HCT116 (cell line): ENCODE results near the gene LRRC3B. TPM values are rescaled to one million over a fixed set of nuclear protein-coding genes. Genes with fewer than 3 reads are reported as not detected.

ENCODE experiments used
- ATAC-seq: fragments of 200-7000 bp; cut with Tn5 transposase; 2 replicates; pipeline ENCODE4 v1.9.1; 2020; ENCODE audit warnings: mild to moderate bottlenecking, moderate library complexity
- BruUV-seq: library from RNA; stranded (reverse); fragments of 400-500 nt; replicated peaks from 2 replicates; lab custom pipeline; 2021; lab: Mats Ljungman, UMichigan
- CTCF ChIA-PET: fragments of 300-600 bp; sonication (Branson Sonifier 250); formaldehyde crosslinking; loops from one replicate; lab custom pipeline; 2021; ENCODE audit warnings: antibody characterized with exemption; lab: Charles Lee
- POLR2A ChIA-PET: fragments of 300-600, 350-600 bp; sonication (Branson Sonifier 250); formaldehyde crosslinking; loops from one replicate; lab custom pipeline; 2021; ENCODE audit warnings: antibody characterized with exemption; lab: Charles Lee
- RAD21 ChIA-PET, 2 experiments: fragments of 300-600 bp; sonication (Branson Sonifier 250); formaldehyde crosslinking; loops; one replicate each; lab custom pipeline; 2023; ENCODE audit warnings: low total read pairs in 2 of 2; ENCODE audit not compliant: uncharacterized antibody in 2 of 2, unreplicated experiment in 2 of 2, low non-redundant PET in 1 of 2; lab: Charles Lee
- DNase-seq: peaks from one replicate; pipeline ENCODE4 v3.0.0-alpha.2; 2010; ENCODE audit warnings: low read depth, low spot score
- H2AFZ ChIP-seq: fragments of 200-600 bp; shearing (Covaris generic), sonication (generic); 2 replicates; pipeline ENCODE4 v1.6.1; 2017; ENCODE audit warnings: low read depth, mixed run types, mixed read lengths, antibody characterized with exemption, low read length; ENCODE audit not compliant: poor library complexity, severe bottlenecking
- H3K27ac ChIP-seq: 2 replicates; pipeline ENCODE4 v1.5.1; 2012; ENCODE audit warnings: low read depth, low read length
- H3K27me3 ChIP-seq: fragments of 200-600 bp; sonication (generic); 2 replicates; pipeline ENCODE4 v1.6.1; 2016; ENCODE audit warnings: mixed run types, low read length, mixed read lengths; ENCODE audit not compliant: insufficient read depth
- H3K36me3 ChIP-seq, 2 experiments: fragments of 200-500 bp in 1 of 2; fragments of 200-600 bp in 1 of 2; sonication (Bioruptor generic) in 1 of 2; sonication (generic) in 1 of 2; 2 replicates each; pipeline versions ENCODE4 v1.5.1 to v1.6.1; 2014 to 2016; ENCODE audit warnings: low read length in 2 of 2, inconsistent platforms in 1 of 2, mixed read lengths in 1 of 2, mixed run types in 1 of 2; ENCODE audit not compliant: insufficient read depth in 2 of 2, control insufficient read depth in 1 of 2
- H3K4me1 ChIP-seq, 2 experiments: fragments of 200-600 bp in 1 of 2; sonication (generic) in 1 of 2; 2 replicates each; pipeline versions ENCODE4 v1.5.1 to v1.6.1; 2012 to 2017; ENCODE audit warnings: low read length in 2 of 2, inconsistent platforms in 1 of 2, mild to moderate bottlenecking in 1 of 2, mixed read lengths in 1 of 2, mixed run types in 1 of 2, moderate library complexity in 1 of 2; ENCODE audit not compliant: insufficient read depth in 2 of 2, control insufficient read depth in 1 of 2
- H3K4me2 ChIP-seq: fragments of 200-600 bp; sonication (generic); 2 replicates; pipeline ENCODE4 v1.6.1; 2017; ENCODE audit warnings: mixed run types, low read length, mixed read lengths
- H3K4me3 ChIP-seq, 2 experiments: fragments of 200-600 bp in 1 of 2; sonication (generic) in 1 of 2; replicated peaks in 1 of 2; 2 replicates each; pipeline ENCODE4 v1.5.1; 2011 to 2016; ENCODE audit warnings: low read length in 2 of 2, control low read depth in 1 of 2, low read depth in 1 of 2, mild to moderate bottlenecking in 1 of 2, mixed read lengths in 1 of 2, mixed run types in 1 of 2
- H3K79me2 ChIP-seq: fragments of 200-600 bp; sonication (generic); 2 replicates; pipeline ENCODE4 v1.6.1; 2017; ENCODE audit warnings: mild to moderate bottlenecking, mixed run types, low read length, moderate library complexity, mixed read lengths; ENCODE audit not compliant: insufficient read depth
- H3K9ac ChIP-seq: fragments of 200-600 bp; sonication (generic); 2 replicates; pipeline ENCODE4 v1.6.1; 2016; ENCODE audit warnings: low read length, mixed read lengths
- H3K9me2 ChIP-seq: fragments of 200-600 bp; sonication (generic), shearing (Covaris generic); 2 replicates; pipeline ENCODE4 v1.6.1; 2017; ENCODE audit warnings: mixed run types, mild to moderate bottlenecking, moderate library complexity; ENCODE audit not compliant: insufficient read depth
- H3K9me3 ChIP-seq, 2 experiments: fragments of 200-500 bp in 1 of 2; fragments of 200-600 bp in 1 of 2; sonication (Bioruptor generic) in 1 of 2; sonication (generic) in 1 of 2; 2 replicates each; pipeline ENCODE4 v1.6.1; 2014 to 2017; ENCODE audit warnings: low read length in 2 of 2, mixed read lengths in 2 of 2, inconsistent platforms in 1 of 2, low read depth in 1 of 2, mild to moderate bottlenecking in 1 of 2, mixed run types in 1 of 2, moderate library complexity in 1 of 2; ENCODE audit not compliant: control insufficient read depth in 1 of 2, insufficient read depth in 1 of 2
- H4K20me1 ChIP-seq: fragments of 200-600 bp; sonication (generic), shearing (Covaris generic); 2 replicates; pipeline ENCODE4 v1.6.1; 2017; ENCODE audit warnings: mixed run types, mild to moderate bottlenecking, moderate library complexity; ENCODE audit not compliant: insufficient read depth
- CBX3 ChIP-seq: IDR thresholded peaks from 2 replicates; pipeline ENCODE4 v1.6.1; 2012; ENCODE audit warnings: low read depth
- CEBPB ChIP-seq: IDR thresholded peaks from 2 replicates; pipeline ENCODE4 v1.6.1; 2012; ENCODE audit warnings: low read depth
- FOSL1 ChIP-seq: IDR thresholded peaks from 2 replicates; pipeline ENCODE4 v1.6.1; 2012; ENCODE audit warnings: low read depth
- JUND ChIP-seq: IDR thresholded peaks from 2 replicates; pipeline ENCODE4 v1.6.1; 2012
- POLR2A ChIP-seq: IDR thresholded peaks from 2 replicates; pipeline ENCODE4 v1.7.0; 2011; ENCODE audit warnings: borderline replicate concordance; ENCODE audit not compliant: insufficient read depth, insufficient read length; ENCODE audit errors: extremely low read depth
- SIN3A ChIP-seq: IDR thresholded peaks from 2 replicates; pipeline ENCODE4 v1.6.1; 2012; ENCODE audit warnings: low read depth
- TCF7L2 ChIP-seq: IDR thresholded peaks from 2 replicates; pipeline ENCODE4 v1.7.0; 2011; ENCODE audit warnings: borderline replicate concordance, inconsistent platforms; ENCODE audit not compliant: insufficient read depth, insufficient read length; ENCODE audit errors: extremely low read depth
- ZFX ChIP-seq: fragments of 450-650 bp; IDR thresholded peaks from 2 replicates; pipeline ENCODE4 v1.6.1; 2017
- intact Hi-C: fragments of 100-400 bp; cut with micrococcal nuclease; formaldehyde crosslinking; loops from 2 replicates; pipeline ENCODE4 v1.10.0; 2022
- total RNA-seq: library from RNA; stranded (reverse); gene quantifications from one replicate; pipeline ENCODE4 v1.2.1, GENCODE V29; 2021; ENCODE audit not compliant: unreplicated experiment
- TF ChIP-seq, protein P1 (sequence below), 3 experiments: fragments of 200-600 bp in 1 of 3; sonication (generic) in 1 of 3; IDR thresholded peaks in 2 of 3; conservative IDR thresholded peaks in 1 of 3; 2 replicates each; pipeline ENCODE4 v1.5.1; 2012 to 2017; ENCODE audit warnings: low read depth in 2 of 3, low read length in 2 of 3, antibody characterized with exemption in 1 of 3, borderline replicate concordance in 1 of 3, control low read depth in 1 of 3, mild to moderate bottlenecking in 1 of 3, mixed read lengths in 1 of 3, mixed run types in 1 of 3, moderate library complexity in 1 of 3; ENCODE audit not compliant: insufficient read depth in 1 of 3
- TF ChIP-seq, protein P2 (sequence below): IDR thresholded peaks from 2 replicates; pipeline ENCODE4 v1.6.1; 2012; ENCODE audit warnings: low read depth

The LRRC3B gene
- total RNA-seq, 1 experiment from 2014 or later: not detected

- ATAC-seq: no peak
- ChIA-PET RAD21 (no interaction called here), CTCF (no interaction called here), POLR2A (no interaction called here)
- Histone ChIP-seq H3K36me3 (no peaks in the 10 kb centered on the region), H3K9me2 (no peaks in the 10 kb centered on the region), H2AFZ (no peak overlapping the region), H3K9ac (no peak overlapping the region), H3K4me3 (no peak overlapping the region), H3K79me2 (no peaks in the 10 kb centered on the region), H3K4me1 (no peaks in the 10 kb centered on the region), H3K9me3 (no peaks in the 10 kb centered on the region), H3K27ac (no peak overlapping the region), H3K27me3 (no peaks in the 10 kb centered on the region), H3K4me2 (no peak overlapping the region), H4K20me1 (no peaks in the 10 kb centered on the region)
- intact Hi-C loops: no loop called here
- TF ChIP-seq, protein P1, sequence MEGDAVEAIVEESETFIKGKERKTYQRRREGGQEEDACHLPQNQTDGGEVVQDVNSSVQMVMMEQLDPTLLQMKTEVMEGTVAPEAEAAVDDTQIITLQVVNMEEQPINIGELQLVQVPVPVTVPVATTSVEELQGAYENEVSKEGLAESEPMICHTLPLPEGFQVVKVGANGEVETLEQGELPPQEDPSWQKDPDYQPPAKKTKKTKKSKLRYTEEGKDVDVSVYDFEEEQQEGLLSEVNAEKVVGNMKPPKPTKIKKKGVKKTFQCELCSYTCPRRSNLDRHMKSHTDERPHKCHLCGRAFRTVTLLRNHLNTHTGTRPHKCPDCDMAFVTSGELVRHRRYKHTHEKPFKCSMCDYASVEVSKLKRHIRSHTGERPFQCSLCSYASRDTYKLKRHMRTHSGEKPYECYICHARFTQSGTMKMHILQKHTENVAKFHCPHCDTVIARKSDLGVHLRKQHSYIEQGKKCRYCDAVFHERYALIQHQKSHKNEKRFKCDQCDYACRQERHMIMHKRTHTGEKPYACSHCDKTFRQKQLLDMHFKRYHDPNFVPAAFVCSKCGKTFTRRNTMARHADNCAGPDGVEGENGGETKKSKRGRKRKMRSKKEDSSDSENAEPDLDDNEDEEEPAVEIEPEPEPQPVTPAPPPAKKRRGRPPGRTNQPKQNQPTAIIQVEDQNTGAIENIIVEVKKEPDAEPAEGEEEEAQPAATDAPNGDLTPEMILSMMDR (IDR thresholded peaks at IDR 0.05 in 2 of 3, conservative IDR thresholded peaks at IDR 0.05 in 1 of 3; ENCODE audit: borderline replicate concordance in 1 of 3, insufficient read depth in 1 of 3, low read depth in 2 of 3, low read length in 2 of 3): no peak
- DNase-seq: no peak
- BruUV-seq: no TSS peak
Measured at GRCh38 chr3:26652164-26652563, 29.6 kb downstream of the LRRC3B start.

- intact Hi-C loops: no loop called here
- DNase-seq: no peak
- TF ChIP-seq CBX3 (no peak), ZFX (no peak), FOSL1 (no peak), SIN3A (no peak), POLR2A (no peak), JUND (no peak), TCF7L2 (no peak), CEBPB (no peak)
- TF ChIP-seq, protein P2, sequence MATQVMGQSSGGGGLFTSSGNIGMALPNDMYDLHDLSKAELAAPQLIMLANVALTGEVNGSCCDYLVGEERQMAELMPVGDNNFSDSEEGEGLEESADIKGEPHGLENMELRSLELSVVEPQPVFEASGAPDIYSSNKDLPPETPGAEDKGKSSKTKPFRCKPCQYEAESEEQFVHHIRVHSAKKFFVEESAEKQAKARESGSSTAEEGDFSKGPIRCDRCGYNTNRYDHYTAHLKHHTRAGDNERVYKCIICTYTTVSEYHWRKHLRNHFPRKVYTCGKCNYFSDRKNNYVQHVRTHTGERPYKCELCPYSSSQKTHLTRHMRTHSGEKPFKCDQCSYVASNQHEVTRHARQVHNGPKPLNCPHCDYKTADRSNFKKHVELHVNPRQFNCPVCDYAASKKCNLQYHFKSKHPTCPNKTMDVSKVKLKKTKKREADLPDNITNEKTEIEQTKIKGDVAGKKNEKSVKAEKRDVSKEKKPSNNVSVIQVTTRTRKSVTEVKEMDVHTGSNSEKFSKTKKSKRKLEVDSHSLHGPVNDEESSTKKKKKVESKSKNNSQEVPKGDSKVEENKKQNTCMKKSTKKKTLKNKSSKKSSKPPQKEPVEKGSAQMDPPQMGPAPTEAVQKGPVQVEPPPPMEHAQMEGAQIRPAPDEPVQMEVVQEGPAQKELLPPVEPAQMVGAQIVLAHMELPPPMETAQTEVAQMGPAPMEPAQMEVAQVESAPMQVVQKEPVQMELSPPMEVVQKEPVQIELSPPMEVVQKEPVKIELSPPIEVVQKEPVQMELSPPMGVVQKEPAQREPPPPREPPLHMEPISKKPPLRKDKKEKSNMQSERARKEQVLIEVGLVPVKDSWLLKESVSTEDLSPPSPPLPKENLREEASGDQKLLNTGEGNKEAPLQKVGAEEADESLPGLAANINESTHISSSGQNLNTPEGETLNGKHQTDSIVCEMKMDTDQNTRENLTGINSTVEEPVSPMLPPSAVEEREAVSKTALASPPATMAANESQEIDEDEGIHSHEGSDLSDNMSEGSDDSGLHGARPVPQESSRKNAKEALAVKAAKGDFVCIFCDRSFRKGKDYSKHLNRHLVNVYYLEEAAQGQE: no peak
- TF ChIP-seq, protein P1 (IDR thresholded peaks at IDR 0.05 in 2 of 3, conservative IDR thresholded peaks at IDR 0.05 in 1 of 3; ENCODE audit: borderline replicate concordance in 1 of 3, insufficient read depth in 1 of 3, low read depth in 2 of 3, low read length in 2 of 3): no peak
Measured at GRCh38 chr3:26653811-26654425, 31.3 kb downstream of the LRRC3B start.

More at GRCh38 chr3:26653811-26654425, 31.3 kb downstream of the LRRC3B start:
- ATAC-seq: no peak
- H3K36me3 ChIP-seq: no peaks in the 10 kb centered on the region
- H3K4me1 ChIP-seq: no peaks in the 10 kb centered on the region
- no peak overlapping the region for H3K9ac ChIP-seq
- POLR2A ChIA-PET: no interaction called here
- H3K4me3 ChIP-seq: no peak overlapping the region
- RAD21 ChIA-PET: no interaction called here
- no peaks in the 10 kb centered on the region for H4K20me1 ChIP-seq
- no peaks in the 10 kb centered on the region for H3K79me2 ChIP-seq
- no peak overlapping the region for H2AFZ ChIP-seq
- no TSS peak for BruUV-seq
- H3K4me2 ChIP-seq: no peak overlapping the region
- H3K9me2 ChIP-seq: no peaks in the 10 kb centered on the region
- no peaks in the 10 kb centered on the region for H3K27me3 ChIP-seq
- no peak overlapping the region for H3K27ac ChIP-seq
- CTCF ChIA-PET: no interaction called here
- H3K9me3 ChIP-seq: no peaks in the 10 kb centered on the region
